Measurements from ENCODE around the gene MEI1.

- TF ChIP-seq CTCF (IDR thresholded peaks at IDR 0.05) (no peak), POLR2A (IDR thresholded peaks at IDR 0.05) (no peak), EP300 (IDR thresholded peaks at IDR 0.05) (no peak), POLR2AphosphoS5 (IDR thresholded peaks at IDR 0.05) (no peak)
These were observed 54.7 kb downstream of the MEI1 start for GRCh38 chr22:41753984-41754383.

Measured in stomach (tissue), 4 donors.